A549 (cell line): ENCODE measurements around the gene MED19.
A peak's percentile ranks its signal among the peaks of the same experiment; 100 is the strongest.

Experiments
- CEBPB ChIP-seq, 2 experiments: fragments of >200 bp in 1 of 2; sonication (Bioruptor Twin) in 1 of 2; formaldehyde crosslinking in 1 of 2; IDR thresholded peaks; 2 replicates each; pipeline ENCODE4 v1.6.1; 2012 to 2016
- CHD2 ChIP-seq: fragments of 150-350 bp; IDR thresholded peaks from 2 replicates; pipeline ENCODE4 v1.6.1; 2014; ENCODE audit warnings: low read length; ENCODE audit not compliant: partially characterized antibody
- CTCF ChIP-seq: fragments of >200 bp; sonication (Bioruptor Twin); formaldehyde crosslinking; IDR thresholded peaks from 3 replicates; pipeline ENCODE4 v1.5.1; 2016
- EP300 ChIP-seq, 2 experiments: fragments of >200 bp; sonication (Bioruptor Twin); formaldehyde crosslinking; IDR thresholded peaks; 2 replicates in 1 of 2; 3 replicates in 1 of 2; pipeline ENCODE4 v1.6.1; 2016 to 2017
- JUN ChIP-seq, 2 experiments: fragments of >200 bp; sonication (Bioruptor Twin); formaldehyde crosslinking; IDR thresholded peaks; 2 replicates in 1 of 2; 3 replicates in 1 of 2; pipeline ENCODE4 v1.6.1; 2016 to 2017
- MAX ChIP-seq: IDR thresholded peaks from 2 replicates; pipeline ENCODE4 v1.6.1; 2012
- PHF8 ChIP-seq: fragments of 200-600 bp; sonication (generic); IDR thresholded peaks from 2 replicates; pipeline ENCODE4 v1.6.1; 2016; ENCODE audit warnings: low read depth, mild to moderate bottlenecking, antibody characterized with exemption, moderate library complexity, borderline replicate concordance
- POLR2A ChIP-seq: IDR thresholded peaks from 2 replicates; pipeline ENCODE4 v1.6.1; 2012; ENCODE audit warnings: mild to moderate bottlenecking, low read length
- REST ChIP-seq: fragments of 200-600 bp; sonication (generic); IDR thresholded peaks from 2 replicates; pipeline ENCODE4 v1.6.1; 2016; ENCODE audit warnings: antibody characterized with exemption, mild to moderate bottlenecking, moderate library complexity
- RNF2 ChIP-seq: fragments of 200-600 bp; sonication (generic); IDR thresholded peaks from 2 replicates; pipeline ENCODE4 v1.6.1; 2016; ENCODE audit warnings: low read depth, mild to moderate bottlenecking, antibody characterized with exemption, moderate library complexity, borderline replicate concordance
- TP53 ChIP-seq: fragments of 250-450 bp; sonication (Bioruptor Pico); IDR thresholded peaks from 2 replicates; pipeline ENCODE4 v1.5.0; 2021; ENCODE audit warnings: mild to moderate bottlenecking, moderate library complexity
- ZC3H11A ChIP-seq: fragments of 450-650 bp; IDR thresholded peaks from 2 replicates; pipeline ENCODE4 v1.6.1; 2014; ENCODE audit warnings: antibody characterized with exemption, mild to moderate bottlenecking
- ZFP36 ChIP-seq: fragments of 450-650 bp; IDR thresholded peaks from 2 replicates; pipeline ENCODE4 v1.6.1; 2014; ENCODE audit warnings: borderline replicate concordance; ENCODE audit not compliant: partially characterized antibody

GRCh38 chr11:57741132-57742086 lies 29.4 kb upstream of the MED19 start, which contains the start of gene SELENOH:
- TF ChIP-seq REST (peak; percentile 35; the same call in 1 of the 2 replicates), CTCF (no peak), POLR2A (peak; percentile 53), ZC3H11A (no peak), EP300 (IDR thresholded peaks at IDR 0.05) (no peak), MAX (peak; percentile 98), TP53 (CRISPR knock-in tag) (no peak), PHF8 (peak; percentile 73; the same call in 1 of the 2 replicates), ZFP36 (no peak), CEBPB (IDR thresholded peaks at IDR 0.05) (peak in 1 of 2 experiments; percentile 48; a peak in 1 of 4 replicates), JUN (IDR thresholded peaks at IDR 0.05) (peak; percentile 82 to 97), CHD2 (peak; percentile 33), RNF2 (no peak)
